ENCODE data around the gene TRIM75.
"Not testable (repeated sequence)": the region's sequence is repeated elsewhere in the genome, so short reads cannot be mapped to it uniquely, and the experiment has no call there.

The TRIM75 gene

DNA sequence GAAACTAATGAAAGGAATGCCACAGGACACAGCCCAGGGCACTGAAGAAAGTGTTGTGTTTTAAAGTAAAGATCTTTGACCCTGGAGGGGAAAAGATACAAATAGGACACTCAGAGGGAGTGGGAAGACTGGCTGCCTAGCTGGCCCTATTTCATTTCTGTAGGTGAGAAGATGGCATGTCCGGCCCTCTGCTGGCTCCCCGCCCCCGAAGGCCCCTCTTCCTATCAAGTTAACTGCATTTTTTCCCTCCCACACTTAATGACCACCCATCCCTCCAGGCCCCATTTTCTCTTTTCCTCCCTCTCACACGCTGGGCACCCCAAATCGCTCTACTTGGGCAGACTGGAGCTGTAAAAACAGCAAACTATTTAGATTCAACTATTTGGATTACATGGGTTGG is 5.5 kb upstream of the TRIM75 start:
- CTCF ChIA-PET, result no interaction called here
- peaks cover 4% of the 10 kb centered on the region for H3K27me3 Mint-ChIP-seq
- DNase-seq, result no peak
- no peak overlapping the region for H3K27ac Mint-ChIP-seq
- no peaks in the 10 kb centered on the region for H3K9me3 Mint-ChIP-seq
- H3K36me3 Mint-ChIP-seq, result no peaks in the 10 kb centered on the region
- no peak overlapping the region for H3K4me3 Mint-ChIP-seq
- no peaks in the 10 kb centered on the region for H3K4me1 Mint-ChIP-seq

DNA sequence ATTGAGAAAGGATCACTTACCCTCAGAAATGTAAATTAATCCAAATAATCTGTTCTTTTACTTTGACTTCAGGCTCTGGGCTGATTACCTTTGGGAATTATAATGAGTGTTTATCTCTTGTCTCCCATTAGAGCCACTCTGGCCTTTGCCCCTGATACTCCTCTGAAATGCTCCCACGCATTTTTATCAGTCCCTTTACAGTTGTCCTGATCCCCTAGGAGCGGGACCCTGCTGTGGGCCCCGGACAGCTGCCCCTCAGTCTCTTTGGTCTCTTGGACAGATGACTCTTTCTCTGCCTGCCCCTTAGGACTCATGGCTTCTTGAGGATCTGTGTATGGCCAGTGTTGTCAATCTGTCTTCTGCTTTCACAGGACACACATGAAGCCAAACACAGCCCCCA is 1.0 kb upstream of the TRIM75 start:
- Mint-ChIP-seq H3K4me3 (no peak overlapping the region), H3K4me1 (no peaks in the 10 kb centered on the region), H3K9me3 (no peaks in the 10 kb centered on the region), H3K36me3 (no peaks in the 10 kb centered on the region), H3K27me3 (peaks cover 4% of the 10 kb centered on the region), H3K27ac (no peak overlapping the region)
- CTCF ChIA-PET, result no interaction called here
- DNase-seq, result no peak

DNA sequence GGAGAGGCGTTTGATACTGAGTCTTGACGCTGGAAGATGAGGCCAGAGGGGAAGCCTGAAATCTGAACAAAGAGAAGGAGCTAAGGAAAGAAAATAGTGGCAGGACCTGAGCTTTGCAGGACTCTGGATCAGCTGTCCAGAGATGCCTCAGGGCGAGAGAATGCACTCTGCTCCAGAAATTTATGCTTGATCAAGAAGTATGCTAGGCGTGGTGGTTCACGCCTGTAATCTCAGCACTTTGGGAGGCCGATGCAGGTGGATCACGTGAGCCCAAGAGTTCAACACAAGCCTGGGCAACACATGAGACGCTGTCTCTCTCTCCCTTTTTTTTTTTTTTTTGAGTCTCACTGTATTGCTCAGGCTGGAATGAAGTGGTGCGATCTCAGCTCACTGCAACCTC is 1.9 kb downstream of the TRIM75 start:
- Mint-ChIP-seq H3K9me3 (no peaks in the 10 kb centered on the region), H3K27ac (no peak overlapping the region), H3K27me3 (peaks cover 4% of the 10 kb centered on the region), H3K36me3 (no peaks in the 10 kb centered on the region), H3K4me1 (no peaks in the 10 kb centered on the region), H3K4me3 (no peak overlapping the region)
- CTCF ChIA-PET, result no interaction called here
- DNase-seq, result no peak

DNA sequence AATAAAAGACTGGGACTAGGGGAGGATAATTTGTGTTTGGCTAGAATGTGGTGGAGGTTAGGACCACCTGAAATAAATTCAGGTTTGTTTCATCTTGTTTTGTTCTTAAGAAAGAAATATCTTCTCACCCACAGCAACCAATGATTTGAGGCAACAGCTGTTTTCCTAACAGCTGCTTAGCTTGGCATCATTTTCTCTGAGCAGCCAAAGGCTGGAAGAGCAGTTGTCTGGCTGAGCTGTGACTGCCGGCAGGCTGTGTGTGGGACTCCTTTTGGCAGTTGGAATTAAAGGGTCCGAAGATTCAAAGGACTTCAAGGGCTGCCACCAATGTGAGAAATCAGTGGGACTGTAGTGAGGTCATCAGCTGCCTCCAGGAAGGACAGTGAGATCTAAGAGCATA is 5.0 kb downstream of the TRIM75 start:
- Mint-ChIP-seq H3K36me3 (no peaks in the 10 kb centered on the region), H3K27ac (no peak overlapping the region), H3K27me3 (no peaks in the 10 kb centered on the region), H3K9me3 (no peaks in the 10 kb centered on the region), H3K4me1 (no peaks in the 10 kb centered on the region), H3K4me3 (no peak overlapping the region)
- no peak for DNase-seq
- CTCF ChIA-PET, result interaction anchor here (0.6 to 0.7 kb wide), 2 partner anchors 38 to 282 kb away, joined by 3 read pairs; no protein-coding TSS in a partner anchor

DNA sequence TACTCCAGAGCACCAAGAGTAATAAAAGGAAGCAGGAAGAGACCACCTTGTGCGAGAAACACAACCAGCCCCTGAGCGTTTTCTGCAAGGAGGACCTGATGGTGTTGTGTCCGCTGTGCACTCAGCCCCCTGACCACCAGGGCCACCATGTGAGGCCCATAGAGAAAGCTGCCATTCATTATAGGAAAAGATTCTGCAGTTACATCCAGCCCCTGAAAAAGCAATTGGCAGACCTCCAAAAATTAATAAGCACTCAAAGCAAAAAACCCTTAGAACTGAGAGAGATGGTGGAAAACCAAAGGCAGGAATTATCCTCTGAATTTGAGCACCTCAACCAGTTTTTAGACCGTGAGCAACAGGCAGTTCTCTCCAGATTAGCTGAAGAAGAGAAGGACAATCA is 5.7 kb downstream of the TRIM75 start:
- DNase-seq, result no peak
- H3K27ac Mint-ChIP-seq, result no peak overlapping the region
- H3K9me3 Mint-ChIP-seq, result no peaks in the 10 kb centered on the region
- H3K4me3 Mint-ChIP-seq, result no peak overlapping the region
- H3K36me3 Mint-ChIP-seq, result no peaks in the 10 kb centered on the region
- H3K27me3 Mint-ChIP-seq, result no peaks in the 10 kb centered on the region
- CTCF ChIA-PET, result interaction anchor here (0.6 kb wide), 1 partner anchor 281 kb away, joined by 3 read pairs; no protein-coding TSS in a partner anchor
- H3K4me1 Mint-ChIP-seq, result no peaks in the 10 kb centered on the region

DNA sequence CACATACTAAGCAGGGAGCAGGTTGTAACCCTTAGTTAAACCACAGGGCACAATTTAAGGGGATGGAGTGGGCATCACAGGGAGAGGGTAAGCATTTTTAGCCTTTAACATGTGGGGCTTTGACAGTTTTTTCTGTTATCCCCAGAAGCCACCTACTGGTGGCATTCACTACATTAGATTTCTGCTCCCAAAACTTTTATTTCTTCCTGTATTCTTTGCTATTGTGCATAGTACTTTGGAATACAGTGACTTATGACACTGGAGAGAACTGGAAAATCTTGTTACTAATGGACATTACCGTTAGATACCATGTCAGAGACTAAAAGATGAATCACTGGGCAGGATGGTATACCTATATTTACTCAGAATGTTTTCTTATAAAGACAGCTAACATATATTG is 7.3 kb downstream of the TRIM75 start:
- Mint-ChIP-seq H3K9me3 (no peaks in the 10 kb centered on the region), H3K36me3 (no peaks in the 10 kb centered on the region), H3K27ac (no peak overlapping the region), H3K4me1 (no peaks in the 10 kb centered on the region), H3K4me3 (no peak overlapping the region), H3K27me3 (no peaks in the 10 kb centered on the region)
- no peak for DNase-seq
- CTCF ChIA-PET, result interaction anchor here (1.4 kb wide), 1 partner anchor 281 kb away, joined by 4 read pairs; no protein-coding TSS in a partner anchor

DNA sequence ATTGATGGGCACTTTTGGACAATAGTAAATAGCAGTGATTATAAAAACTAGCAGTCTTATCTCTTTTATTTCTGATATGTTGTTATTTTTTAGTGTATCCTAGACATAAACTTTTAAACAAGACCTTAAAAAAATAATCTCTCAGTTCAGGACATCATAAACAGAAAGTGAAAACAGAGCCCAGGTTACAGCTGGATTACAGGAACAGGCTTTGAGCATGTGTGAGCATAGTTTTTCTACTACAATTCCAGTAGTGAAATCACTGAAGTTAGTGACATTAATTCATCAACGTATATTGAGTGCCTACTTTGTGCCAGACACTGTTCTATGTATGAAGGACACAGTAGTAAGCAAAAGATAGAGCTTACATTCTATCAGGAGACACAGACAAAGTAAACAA is 16.9 kb downstream of the TRIM75 start:
- H3K9me3 Mint-ChIP-seq, result no peaks in the 10 kb centered on the region
- no peak overlapping the region for H3K4me3 Mint-ChIP-seq
- H3K4me1 Mint-ChIP-seq, result no peaks in the 10 kb centered on the region
- CTCF ChIA-PET, result no interaction called here
- DNase-seq, result no peak
- no peak overlapping the region for H3K27ac Mint-ChIP-seq
- no peaks in the 10 kb centered on the region for H3K27me3 Mint-ChIP-seq
- H3K36me3 Mint-ChIP-seq, result no peaks in the 10 kb centered on the region

DNA sequence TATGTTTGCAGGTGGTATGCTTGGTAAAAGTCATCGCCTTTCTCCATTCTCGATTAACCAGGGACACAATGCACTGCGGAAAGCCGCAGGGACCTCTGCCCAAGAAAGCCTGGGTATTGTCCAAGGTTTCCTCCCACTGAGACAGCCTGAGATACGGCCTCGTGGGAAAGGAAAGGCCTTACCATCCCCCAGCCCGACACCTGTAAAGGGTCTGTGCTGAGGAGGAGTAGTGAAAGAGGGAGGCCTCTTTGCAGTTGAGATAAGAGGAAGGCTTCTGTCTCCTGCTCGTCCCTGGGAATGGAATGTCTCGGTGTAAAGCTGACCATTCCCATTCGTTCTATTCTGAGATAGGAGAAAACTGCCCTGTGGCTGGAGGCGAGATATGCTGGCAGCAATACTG is 19.7 kb downstream of the TRIM75 start:
- H3K4me1 Mint-ChIP-seq, DNase-seq, H3K9me3 Mint-ChIP-seq, H3K4me3 Mint-ChIP-seq, CTCF ChIA-PET, H3K27ac Mint-ChIP-seq, H3K36me3 Mint-ChIP-seq, H3K27me3 Mint-ChIP-seq: not testable (repeated sequence)

DNA sequence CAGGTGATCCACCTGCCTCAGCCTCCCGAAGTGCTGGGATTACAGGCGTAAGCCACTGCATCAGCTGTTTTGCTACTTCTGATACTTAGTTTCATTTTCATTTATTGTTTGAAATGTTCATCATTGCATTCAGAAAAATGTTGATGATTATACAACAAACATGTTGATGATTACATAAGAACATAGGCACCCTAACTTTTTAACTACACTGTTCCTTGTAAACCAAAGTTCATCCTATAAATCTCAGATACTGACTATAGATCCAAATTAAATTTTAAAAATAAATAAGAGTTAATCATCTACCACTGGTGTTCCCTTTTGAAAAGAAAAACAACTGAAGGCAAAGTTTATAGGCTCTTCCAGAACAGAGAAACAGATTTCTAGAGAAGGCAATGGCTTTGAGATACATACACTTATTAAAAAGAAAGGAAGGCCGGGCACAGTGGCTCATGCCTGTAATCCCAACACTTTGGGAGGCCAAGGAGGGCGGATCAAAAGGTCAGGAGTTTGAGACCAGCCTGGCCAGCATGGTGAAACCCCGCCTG is 23.4 kb downstream of the TRIM75 start:
- CTCF ChIA-PET, result interaction anchor here (0.6 kb wide), 1 partner anchor 138 kb away, joined by 3 read pairs; no protein-coding TSS in a partner anchor
- Mint-ChIP-seq H3K4me3 (no peak overlapping the region), H3K27ac (no peak overlapping the region), H3K9me3 (no peaks in the 10 kb centered on the region), H3K27me3 (no peaks in the 10 kb centered on the region), H3K36me3 (peaks cover 14% of the 10 kb centered on the region), H3K4me1 (peaks cover 4% of the 10 kb centered on the region)
- DNase-seq, result no peak

DNA sequence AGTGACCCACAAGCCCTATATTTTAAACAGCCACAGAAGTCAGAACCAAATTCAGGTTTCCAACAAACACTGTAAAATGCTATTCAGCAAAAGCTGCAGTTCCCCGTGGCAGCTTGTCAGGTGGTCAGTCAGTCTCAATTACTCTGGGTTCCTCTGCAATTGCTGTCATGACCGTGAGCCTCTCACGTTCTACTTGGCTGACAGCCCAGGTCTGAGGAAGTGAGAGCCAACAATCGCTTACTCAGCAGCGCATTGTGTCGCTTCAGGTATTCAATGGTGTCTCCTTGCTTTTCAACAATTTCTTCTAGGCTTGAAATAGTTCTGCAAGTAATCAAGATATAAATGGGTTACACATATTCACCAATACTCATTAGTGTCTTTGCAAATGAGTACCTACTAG is 25.8 kb downstream of the TRIM75 start:
- no peak for DNase-seq
- Mint-ChIP-seq H3K9me3 (no peaks in the 10 kb centered on the region), H3K27me3 (no peaks in the 10 kb centered on the region), H3K4me3 (no peak overlapping the region), H3K4me1 (peaks cover 4% of the 10 kb centered on the region), H3K36me3 (peaks cover 14% of the 10 kb centered on the region), H3K27ac (no peak overlapping the region)
- CTCF ChIA-PET, result no interaction called here

DNA sequence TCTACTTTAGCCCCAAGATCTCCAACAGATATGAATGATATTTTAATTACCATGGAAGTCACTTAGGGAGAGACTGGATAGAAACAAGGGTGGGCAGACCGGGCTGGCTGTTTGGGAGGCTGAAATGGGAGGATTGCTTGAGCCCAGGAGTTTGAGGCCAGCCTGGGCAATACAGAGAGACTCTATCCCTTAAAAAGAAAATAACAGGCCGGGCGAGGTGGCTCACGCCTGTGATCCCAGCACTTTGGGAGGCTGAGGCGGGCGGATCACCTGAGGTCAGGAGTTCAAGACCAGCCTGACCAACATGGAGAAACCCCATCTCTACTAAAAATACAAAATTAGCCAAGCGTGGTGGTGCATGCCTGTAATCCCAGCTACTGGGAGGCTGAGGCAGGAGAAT is 31.1 kb downstream of the TRIM75 start:
- H3K4me3 Mint-ChIP-seq, H3K27ac Mint-ChIP-seq, H3K27me3 Mint-ChIP-seq, H3K4me1 Mint-ChIP-seq, DNase-seq, CTCF ChIA-PET, H3K9me3 Mint-ChIP-seq: not testable (repeated sequence)
- H3K36me3 Mint-ChIP-seq, result peaks cover 11% of the 10 kb centered on the region

DNA sequence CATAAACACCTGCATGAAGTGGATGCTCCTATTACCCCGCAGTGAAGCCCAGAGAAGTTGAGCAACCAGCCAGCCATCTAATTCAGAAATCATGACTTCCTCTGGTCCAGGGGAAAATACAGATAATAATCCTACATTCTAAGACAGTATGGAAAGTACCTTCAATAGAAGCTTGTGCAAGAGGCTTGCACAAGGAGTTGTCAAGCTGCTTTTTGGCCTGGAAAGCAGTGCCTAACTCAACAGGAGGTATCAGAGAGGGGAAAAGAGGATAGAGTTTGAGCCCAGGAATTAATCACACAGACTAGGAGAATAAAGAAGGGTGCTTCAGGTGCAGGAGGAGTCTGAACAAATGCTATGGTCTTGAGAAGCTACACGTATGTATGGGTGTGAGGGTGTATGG is 32.3 kb downstream of the TRIM75 start:
- Mint-ChIP-seq H3K36me3 (peaks cover 11% of the 10 kb centered on the region), H3K27me3 (no peaks in the 10 kb centered on the region), H3K4me3 (no peak overlapping the region), H3K4me1 (no peaks in the 10 kb centered on the region), H3K9me3 (no peaks in the 10 kb centered on the region), H3K27ac (no peak overlapping the region)
- CTCF ChIA-PET, result no interaction called here
- DNase-seq, result no peak

DNA sequence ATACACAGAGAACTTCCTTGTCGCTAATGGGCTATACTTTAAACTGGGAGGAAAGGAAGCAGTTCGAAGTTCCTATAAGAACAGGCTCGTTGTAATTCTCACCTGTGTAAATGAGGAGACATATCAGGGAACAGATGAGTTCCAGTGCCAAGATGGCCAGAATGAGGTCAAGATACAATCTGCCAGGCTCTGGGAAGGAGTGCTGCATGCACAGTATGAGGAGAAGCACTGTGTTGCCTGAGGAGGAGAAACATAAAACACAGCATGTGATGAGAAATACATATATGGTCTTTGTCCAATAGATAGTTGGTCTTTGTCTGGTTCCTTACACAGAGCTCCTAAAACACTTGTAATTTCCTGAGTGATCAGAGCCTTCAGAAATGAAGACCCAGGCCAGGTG is 34.7 kb downstream of the TRIM75 start:
- Mint-ChIP-seq H3K27ac (no peak overlapping the region), H3K9me3 (no peaks in the 10 kb centered on the region), H3K27me3 (no peaks in the 10 kb centered on the region), H3K4me3 (no peak overlapping the region), H3K36me3 (peaks cover 10% of the 10 kb centered on the region), H3K4me1 (no peaks in the 10 kb centered on the region)
- DNase-seq, result no peak
- CTCF ChIA-PET, result interaction anchor here (1.7 kb wide), 1 partner anchor 8 kb away, joined by 4 read pairs; no protein-coding TSS in a partner anchor

DNA sequence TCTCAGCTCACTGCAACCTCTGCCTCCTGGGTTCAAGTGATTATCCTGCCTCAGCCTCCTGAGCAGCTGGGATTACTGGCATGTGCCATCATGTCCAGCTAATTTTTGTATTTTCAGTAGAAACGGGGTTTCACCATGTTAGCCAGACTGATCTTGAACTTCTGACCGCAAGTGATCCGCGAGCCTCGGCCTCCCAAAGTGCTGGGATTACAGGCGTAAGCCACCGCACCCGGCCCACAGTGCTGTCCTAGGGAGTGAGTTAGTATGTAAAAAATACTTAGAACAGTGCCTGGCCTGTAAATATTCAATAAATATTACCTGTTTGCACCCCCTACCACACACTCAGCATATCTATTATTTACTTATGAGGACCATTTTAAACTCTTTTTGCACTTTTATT is 38.5 kb downstream of the TRIM75 start:
- not testable (repeated sequence) for H3K36me3 Mint-ChIP-seq, H3K27me3 Mint-ChIP-seq, H3K27ac Mint-ChIP-seq, H3K4me1 Mint-ChIP-seq, H3K9me3 Mint-ChIP-seq, H3K4me3 Mint-ChIP-seq, DNase-seq
- CTCF ChIA-PET, result interaction anchor here (1.5 kb wide), 1 partner anchor 324 kb away, joined by 7 read pairs; no protein-coding TSS in a partner anchor

DNA sequence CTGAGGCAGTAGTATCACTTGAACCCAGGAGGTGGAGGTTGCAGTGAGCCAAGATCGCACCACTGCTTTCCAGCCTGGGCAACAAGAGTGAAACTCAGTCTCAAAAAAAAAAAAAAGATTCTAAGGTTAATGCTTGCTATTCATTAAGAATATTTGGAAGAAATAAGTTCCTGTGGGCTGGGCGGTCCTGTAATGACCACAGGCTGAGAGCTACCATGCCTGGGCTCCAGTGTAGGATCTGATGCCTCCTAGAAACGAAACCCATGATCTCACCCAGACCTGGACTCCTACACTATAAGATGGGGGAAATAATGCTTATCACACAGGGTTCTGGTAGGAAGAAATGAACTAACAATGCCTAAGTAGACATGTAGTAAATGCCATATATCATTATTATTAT is 41.2 kb downstream of the TRIM75 start:
- Mint-ChIP-seq H3K4me3 (no peak overlapping the region), H3K9me3 (no peaks in the 10 kb centered on the region), H3K27ac (no peak overlapping the region), H3K4me1 (no peaks in the 10 kb centered on the region), H3K27me3 (no peaks in the 10 kb centered on the region), H3K36me3 (peaks cover 9% of the 10 kb centered on the region)
- CTCF ChIA-PET, result interaction anchor here (0.7 to 1.1 kb wide), 2 partner anchors 100 to 315 kb away, joined by 3 read pairs; no protein-coding TSS in a partner anchor
- no peak for DNase-seq

DNA sequence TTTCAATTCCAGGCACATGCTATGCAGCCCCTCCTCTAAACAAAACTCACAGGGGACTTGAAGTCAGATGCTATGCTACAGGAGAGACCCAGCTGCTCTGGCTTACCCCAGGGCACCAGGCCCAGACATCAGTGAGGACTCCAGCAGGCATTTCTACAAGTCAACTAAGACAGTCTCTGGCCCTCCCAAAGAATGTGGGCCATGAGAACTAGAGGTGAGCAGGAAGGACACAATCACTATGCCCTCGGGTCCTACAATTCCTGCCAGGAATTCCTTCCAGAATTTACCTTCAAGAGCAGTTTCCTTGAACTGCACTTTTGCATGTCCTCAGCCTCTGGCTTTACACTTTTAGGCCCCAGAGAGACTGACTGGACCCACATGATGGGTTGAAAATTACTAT is 41.6 kb downstream of the TRIM75 start:
- Mint-ChIP-seq H3K9me3 (no peaks in the 10 kb centered on the region), H3K27me3 (no peaks in the 10 kb centered on the region), H3K4me1 (no peaks in the 10 kb centered on the region), H3K27ac (no peak overlapping the region), H3K36me3 (peaks cover 11% of the 10 kb centered on the region), H3K4me3 (no peak overlapping the region)
- CTCF ChIA-PET, result interaction anchor here (0.7 to 1.1 kb wide), 2 partner anchors 100 to 315 kb away, joined by 3 read pairs; no protein-coding TSS in a partner anchor
- DNase-seq, result no peak

Measured in activated naive CD4-positive, alpha-beta T cell treated with anti-CD3 and anti-CD28 coated beads, Interleukin-2, amount 10 ng/mL, durations not matched to agents 7 days and 5 days (primary cell).